ENCODE data around the gene MCEMP1. TPM values are rescaled to one million over a fixed set of nuclear protein-coding genes. Genes with fewer than 3 reads are reported as not detected.

Gene MCEMP1
- polyA plus RNA-seq, 3 donors: 79.4 to 122 (median 104) TPM

- H3K9me3 ChIP-seq (replicated peaks in 1 of 2; ENCODE audit: control insufficient read depth in 1 of 2, insufficient read depth in 1 of 2, low read length in 2 of 2): no peaks in the 10 kb centered on the region
- no peak overlapping the region for H3K9ac ChIP-seq (ENCODE audit: insufficient read depth, low read length, poor library complexity, severe bottlenecking)
- DNase-seq: no peak
- no peak overlapping the region for H3K4me3 ChIP-seq (replicated peaks in 1 of 3; ENCODE audit: low read depth in 2 of 3, low read length in 3 of 3)
- H3K27ac ChIP-seq (ENCODE audit: low read depth in 1 of 2, low read length in 2 of 2): no peak overlapping the region
- Mint-ChIP-seq H3K9me3 (peaks cover 0 to 2% (median 0%) of the 10 kb centered on the region in 7 donors), H3K4me1 (peaks cover 64% of the 10 kb centered on the region), H3K36me3 (peaks cover 43 to 61% of the 10 kb centered on the region in 2 donors), H3K27me3 (ENCODE audit: low read depth in 3 of 3) (peaks cover 0 to 2% (median 1%) of the 10 kb centered on the region in 3 donors), H3K27ac (no peak overlapping the region), H3K4me3 (no peak overlapping the region)
- no peak overlapping the region for H2AFZ ChIP-seq (ENCODE audit: insufficient read depth, low read depth, low read length, poor library complexity, severe bottlenecking)
- peaks cover 71% of the 10 kb centered on the region for H4K20me1 ChIP-seq (ENCODE audit: insufficient read depth, low read length)
- no peak for TF ChIP-seq CTCF (IDR thresholded peaks at IDR 0.05)
- H3K36me3 ChIP-seq (replicated peaks in 1 of 2; ENCODE audit: control insufficient read depth in 1 of 2, insufficient read depth in 2 of 2, low read length in 2 of 2): peaks cover 41 to 57% of the 10 kb centered on the region in 2 donors
- no peaks in the 10 kb centered on the region for H3K27me3 ChIP-seq (ENCODE audit: control insufficient read depth in 2 of 2, insufficient read depth in 2 of 2, low read length in 2 of 2)
- H3K4me2 ChIP-seq (replicated peaks; ENCODE audit: extremely low read depth, low read length, poor library complexity, severe bottlenecking): no peak overlapping the region
- intact Hi-C loops (cut with micrococcal nuclease): loop anchor here (5.0 to 10.0 kb wide), 3 partner anchors 37 to 265 kb away; partner anchors contain the start of genes MAP2K7 (in 1 of the 2), MCEMP1 (in 1 of the 2) and TRAPPC5 (in 1 of the 2)
- H3K4me1 ChIP-seq (ENCODE audit: control insufficient read depth in 1 of 2, insufficient read depth in 2 of 2, low read length in 2 of 2): peaks cover 56 to 72% of the 10 kb centered on the region in 2 donors
- H3K79me2 ChIP-seq (ENCODE audit: insufficient read depth, low read length): peaks cover 80% of the 10 kb centered on the region
- WGBS (ENCODE audit: insufficient coverage): 98% methylated on average over 13 of the region's 13 CpGs
These were observed 37.0 kb upstream of the MCEMP1 start for GRCh38 chr19:7639863-7640348.

- H3K9me3 ChIP-seq (replicated peaks in 1 of 2; ENCODE audit: control insufficient read depth in 1 of 2, insufficient read depth in 1 of 2, low read length in 2 of 2): no peaks in the 10 kb centered on the region
- DNase-seq: no peak
- intact Hi-C loops (cut with micrococcal nuclease): no loop called here
- TF ChIP-seq CTCF (IDR thresholded peaks at IDR 0.05): no peak
- Mint-ChIP-seq H3K9me3 (peaks cover 0 to 2% (median 0%) of the 10 kb centered on the region in 7 donors), H3K4me1 (peaks cover 66% of the 10 kb centered on the region), H3K27ac (no peak overlapping the region), H3K4me3 (no peak overlapping the region), H3K36me3 (peaks cover 46 to 68% of the 10 kb centered on the region in 2 donors), H3K27me3 (ENCODE audit: low read depth in 3 of 3) (peaks cover 0 to 1% (median 0%) of the 10 kb centered on the region in 3 donors)
- peaks cover 76% of the 10 kb centered on the region for H4K20me1 ChIP-seq (ENCODE audit: insufficient read depth, low read length)
- no peak overlapping the region for H2AFZ ChIP-seq (ENCODE audit: insufficient read depth, low read depth, low read length, poor library complexity, severe bottlenecking)
- no peak overlapping the region for H3K27ac ChIP-seq (ENCODE audit: low read depth in 1 of 2, low read length in 2 of 2)
- no peaks in the 10 kb centered on the region for H3K27me3 ChIP-seq (ENCODE audit: control insufficient read depth in 2 of 2, insufficient read depth in 2 of 2, low read length in 2 of 2)
- no peak overlapping the region for H3K4me3 ChIP-seq (replicated peaks in 1 of 3; ENCODE audit: low read depth in 2 of 3, low read length in 3 of 3)
- no peak overlapping the region for H3K9ac ChIP-seq (ENCODE audit: insufficient read depth, low read length, poor library complexity, severe bottlenecking)
- H3K4me1 ChIP-seq (ENCODE audit: control insufficient read depth in 1 of 2, insufficient read depth in 2 of 2, low read length in 2 of 2): peaks cover 65 to 80% of the 10 kb centered on the region in 2 donors
- H3K79me2 ChIP-seq (ENCODE audit: insufficient read depth, low read length): peaks cover 89% of the 10 kb centered on the region
- H3K36me3 ChIP-seq (replicated peaks in 1 of 2; ENCODE audit: control insufficient read depth in 1 of 2, insufficient read depth in 2 of 2, low read length in 2 of 2): peaks cover 41 to 60% of the 10 kb centered on the region in 2 donors
- 100% methylated on average over 5 of the region's 11 CpGs for WGBS (ENCODE audit: insufficient coverage)
- H3K4me2 ChIP-seq (replicated peaks; ENCODE audit: extremely low read depth, low read length, poor library complexity, severe bottlenecking): no peak overlapping the region
These were observed 36.1 kb upstream of the MCEMP1 start for GRCh38 chr19:7640803-7641202.
